Neutrophil (primary cell): ENCODE data around the gene CCDC197.

Source experiments
- H3K27ac ChIP-seq: fragments of 200-600 bp; sonication (generic); 2 replicates; pipeline ENCODE4 v1.5.1; 2016; ENCODE audit warnings: mild to moderate bottlenecking, moderate library complexity
- H3K27me3 ChIP-seq: fragments of 200-600 bp; sonication (generic); 2 replicates; pipeline ENCODE4 v1.6.0; 2016; ENCODE audit warnings: mild to moderate bottlenecking
- H3K36me3 ChIP-seq: fragments of 200-600 bp; sonication (generic); 2 replicates; pipeline ENCODE4 v1.5.1; 2017
- H3K4me1 ChIP-seq, 2 experiments: fragments of 200-600 bp in 1 of 2; sonication (generic) in 1 of 2; 1 replicate in 1 of 2; 2 replicates in 1 of 2; pipeline versions ENCODE4 v1.5.1 to v1.6.1; 2013 to 2016; ENCODE audit warnings: low read depth in 1 of 2, low read length in 1 of 2, mild to moderate bottlenecking in 1 of 2, moderate library complexity in 1 of 2; ENCODE audit not compliant: control insufficient read depth in 1 of 2, insufficient read depth in 1 of 2
- H3K4me3 ChIP-seq, 2 experiments: fragments of 200-600 bp in 1 of 2; sonication (generic) in 1 of 2; 1 replicate in 1 of 2; 2 replicates in 1 of 2; pipeline ENCODE4 v1.5.1; 2013 to 2016; ENCODE audit warnings: low read depth in 1 of 2, low read length in 1 of 2, mild to moderate bottlenecking in 1 of 2, moderate library complexity in 1 of 2
- H3K9me3 ChIP-seq: fragments of 200-600 bp; sonication (generic); 2 replicates; pipeline ENCODE4 v1.5.1; 2016
- CTCF ChIP-seq: fragments of 200-600 bp; sonication (generic); IDR thresholded peaks from 2 replicates; pipeline ENCODE4 v1.5.1; 2016; ENCODE audit warnings: antibody characterized with exemption

Gene CCDC197

GRCh38 chr14:93953263-93953662 is 43.8 kb upstream of the CCDC197 start:
- no peaks in the 10 kb centered on the region for H3K36me3 ChIP-seq
- no peak overlapping the region for H3K27ac ChIP-seq
- H3K9me3 ChIP-seq: no peaks in the 10 kb centered on the region
- H3K4me3 ChIP-seq: no peak overlapping the region
- H3K27me3 ChIP-seq: no peaks in the 10 kb centered on the region
- peaks cover 12 to 30% of the 10 kb centered on the region in 2 experiments for H3K4me1 ChIP-seq
- TF ChIP-seq CTCF: no peak

- no peak for TF ChIP-seq CTCF
- peak overlapping the region; percentile 92 for H3K27ac ChIP-seq
- no peaks in the 10 kb centered on the region for H3K27me3 ChIP-seq
- H3K4me1 ChIP-seq: peaks cover 12 to 37% of the 10 kb centered on the region in 2 experiments
- H3K36me3 ChIP-seq: no peaks in the 10 kb centered on the region
- H3K9me3 ChIP-seq: no peaks in the 10 kb centered on the region
- no peak overlapping the region for H3K4me3 ChIP-seq
These were observed 43.2 kb upstream of the CCDC197 start for GRCh38 chr14:93953739-93954515.

- no peak overlapping the region for H3K4me3 ChIP-seq
- H3K27me3 ChIP-seq: no peaks in the 10 kb centered on the region
- no peaks in the 10 kb centered on the region for H3K9me3 ChIP-seq
- no peaks in the 10 kb centered on the region for H3K36me3 ChIP-seq
- peak overlapping the region; percentile 92 for H3K27ac ChIP-seq
- TF ChIP-seq CTCF: no peak
- peaks cover 12 to 42% of the 10 kb centered on the region in 2 experiments for H3K4me1 ChIP-seq
These were observed 42.6 kb upstream of the CCDC197 start for GRCh38 chr14:93954516-93954830.

- Histone ChIP-seq H3K4me3 (peak overlapping the region in 1 of 2 experiments; percentile 45), H3K27me3 (no peaks in the 10 kb centered on the region), H3K9me3 (no peaks in the 10 kb centered on the region), H3K36me3 (no peaks in the 10 kb centered on the region), H3K4me1 (peaks cover 12 to 49% of the 10 kb centered on the region in 2 experiments), H3K27ac (peak overlapping the region; percentile 92)
- TF ChIP-seq CTCF: no peak
These were observed 41.9 kb upstream of the CCDC197 start for GRCh38 chr14:93954900-93955849.

- Histone ChIP-seq H3K9me3 (no peaks in the 10 kb centered on the region), H3K27me3 (no peaks in the 10 kb centered on the region), H3K36me3 (no peaks in the 10 kb centered on the region), H3K4me3 (peak overlapping the region in 1 of 2 experiments; percentile 45), H3K4me1 (peaks cover 12 to 54% of the 10 kb centered on the region in 2 experiments), H3K27ac (peak overlapping the region; percentile 92)
- no peak for TF ChIP-seq CTCF
These were observed 41.1 kb upstream of the CCDC197 start for GRCh38 chr14:93955850-93956481.
